ENCODE data around the gene GUCD1.

GRCh38 chr22:24535348-24535747, 19.6 kb downstream of the GUCD1 start:
- TF ChIP-seq SREBF2 (IDR thresholded peaks at IDR 0.05): no peak
- no peak for TF ChIP-seq ZC3H11A (IDR thresholded peaks at IDR 0.05)
- no peak for TF ChIP-seq RAD21 (conservative IDR thresholded peaks at IDR 0.05 in 1 of 2, IDR thresholded peaks at IDR 0.05 in 1 of 2)
- TF ChIP-seq ESRRA (IDR thresholded peaks at IDR 0.05; ENCODE audit: borderline replicate concordance, low read length): no peak
- no peak for TF ChIP-seq USF2 (IDR thresholded peaks at IDR 0.05)
- no peak for TF ChIP-seq CTCF (IDR thresholded peaks at IDR 0.05)
- no peak for TF ChIP-seq REST (IDR thresholded peaks at IDR 0.05)
- no peak for TF ChIP-seq HMGXB4 (CRISPR knock-in tag; IDR thresholded peaks at IDR 0.05; ENCODE audit: borderline replicate concordance)
- TF ChIP-seq MYC (IDR thresholded peaks at IDR 0.05; ENCODE audit: borderline replicate concordance, low read length): no peak
- no peak for TF ChIP-seq ZNF302 (CRISPR knock-in tag; IDR thresholded peaks at IDR 0.05)
